Measurements from ENCODE around the gene MEG3. TPM values are rescaled to one million over a fixed set of nuclear protein-coding genes. Genes with fewer than 3 reads are reported as not detected.

The MEG3 gene
- total RNA-seq, 1 donor from 2014 or later = not detected

DNA sequence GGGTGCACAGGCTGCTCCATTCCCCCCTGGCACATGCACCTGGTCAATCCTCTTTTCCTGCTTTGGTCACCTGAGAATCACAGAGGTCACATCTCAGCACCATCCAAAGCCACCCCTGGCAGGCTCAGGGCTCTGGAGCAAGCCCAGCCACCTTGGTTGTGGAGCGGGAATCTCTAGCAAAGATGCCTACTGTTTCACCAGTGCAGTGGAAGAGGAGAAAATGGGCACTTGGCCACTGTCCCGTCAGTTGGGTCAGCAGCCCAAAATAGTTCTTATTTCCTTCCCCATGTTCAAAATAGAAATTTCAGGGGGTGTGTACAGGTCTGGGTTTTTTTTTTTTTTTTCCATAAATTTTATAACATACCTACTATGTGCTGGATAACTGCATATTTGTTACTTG, 59.3 kb downstream of the MEG3 start:
- Mint-ChIP-seq H3K4me3 (ENCODE audit: low read depth) (no peak overlapping the region), H3K36me3 (ENCODE audit: low read depth) (no peaks in the 10 kb centered on the region), H3K4me1 (ENCODE audit: low read depth) (no peaks in the 10 kb centered on the region), H3K9me3 (no peaks in the 10 kb centered on the region), H3K27ac (no peak overlapping the region), H3K27me3 (ENCODE audit: low read depth) (peaks cover 5% of the 10 kb centered on the region)
- intact Hi-C loops (cut with micrococcal nuclease) = no loop called here
- no peak for DNase-seq (ENCODE audit: low spot score)

- H3K27me3 Mint-ChIP-seq (ENCODE audit: low read depth) = peaks cover 5% of the 10 kb centered on the region
- H3K9me3 Mint-ChIP-seq = no peaks in the 10 kb centered on the region
- no peak overlapping the region for H3K27ac Mint-ChIP-seq
- H3K4me1 Mint-ChIP-seq (ENCODE audit: low read depth) = no peaks in the 10 kb centered on the region
- intact Hi-C loops (cut with micrococcal nuclease) = no loop called here
- no peaks in the 10 kb centered on the region for H3K36me3 Mint-ChIP-seq (ENCODE audit: low read depth)
- H3K4me3 Mint-ChIP-seq (ENCODE audit: low read depth) = no peak overlapping the region
- no peak for DNase-seq (ENCODE audit: low spot score)
These were observed 59.7 kb downstream of the MEG3 start for GRCh38 chr14:100885617-100886016.

GRCh38 chr14:100887728-100888335, 61.9 kb downstream of the MEG3 start:
- H3K9me3 Mint-ChIP-seq = no peaks in the 10 kb centered on the region
- no peak overlapping the region for H3K27ac Mint-ChIP-seq
- H3K4me1 Mint-ChIP-seq (ENCODE audit: low read depth) = no peaks in the 10 kb centered on the region
- H3K27me3 Mint-ChIP-seq (ENCODE audit: low read depth) = peaks cover 5% of the 10 kb centered on the region
- H3K36me3 Mint-ChIP-seq (ENCODE audit: low read depth) = no peaks in the 10 kb centered on the region
- H3K4me3 Mint-ChIP-seq (ENCODE audit: low read depth) = no peak overlapping the region
- no peak for DNase-seq (ENCODE audit: low spot score)
- intact Hi-C loops (cut with micrococcal nuclease) = no loop called here

- Mint-ChIP-seq H3K36me3 (ENCODE audit: low read depth) (no peaks in the 10 kb centered on the region), H3K27ac (no peak overlapping the region)
These were observed 62.9 kb downstream of the MEG3 start for GRCh38 chr14:100888789-100889315.

GRCh38 chr14:100889641-100890040, 63.7 kb downstream of the MEG3 start:
- Mint-ChIP-seq H3K4me1 (ENCODE audit: low read depth) (no peaks in the 10 kb centered on the region), H3K27ac (no peak overlapping the region), H3K27me3 (ENCODE audit: low read depth) (peaks cover 5% of the 10 kb centered on the region), H3K9me3 (no peaks in the 10 kb centered on the region), H3K36me3 (ENCODE audit: low read depth) (no peaks in the 10 kb centered on the region), H3K4me3 (ENCODE audit: low read depth) (no peak overlapping the region)
- DNase-seq (ENCODE audit: low spot score) = no peak
- intact Hi-C loops (cut with micrococcal nuclease) = no loop called here

More at GRCh38 chr14:100888789-100889315, 62.9 kb downstream of the MEG3 start:
- H3K4me3 Mint-ChIP-seq (ENCODE audit: low read depth) = no peak overlapping the region
- intact Hi-C loops (cut with micrococcal nuclease) = no loop called here
- no peaks in the 10 kb centered on the region for H3K9me3 Mint-ChIP-seq
- H3K4me1 Mint-ChIP-seq (ENCODE audit: low read depth) = no peaks in the 10 kb centered on the region
- H3K27me3 Mint-ChIP-seq (ENCODE audit: low read depth) = peaks cover 5% of the 10 kb centered on the region
- DNase-seq (ENCODE audit: low spot score) = no peak

- H3K4me1 Mint-ChIP-seq (ENCODE audit: low read depth) = no peaks in the 10 kb centered on the region
- no peak overlapping the region for H3K4me3 Mint-ChIP-seq (ENCODE audit: low read depth)
- no peaks in the 10 kb centered on the region for H3K9me3 Mint-ChIP-seq
- DNase-seq (ENCODE audit: low spot score) = no peak
- intact Hi-C loops (cut with micrococcal nuclease) = no loop called here
- no peaks in the 10 kb centered on the region for H3K36me3 Mint-ChIP-seq (ENCODE audit: low read depth)
- no peak overlapping the region for H3K27ac Mint-ChIP-seq
- peaks cover 8% of the 10 kb centered on the region for H3K27me3 Mint-ChIP-seq (ENCODE audit: low read depth)
These were observed 64.3 kb downstream of the MEG3 start for GRCh38 chr14:100890061-100890850.

GRCh38 chr14:100891051-100891450, 65.1 kb downstream of the MEG3 start:
- Mint-ChIP-seq H3K4me3 (ENCODE audit: low read depth) (no peak overlapping the region), H3K9me3 (no peaks in the 10 kb centered on the region), H3K27ac (no peak overlapping the region), H3K4me1 (ENCODE audit: low read depth) (no peaks in the 10 kb centered on the region), H3K36me3 (ENCODE audit: low read depth) (no peaks in the 10 kb centered on the region), H3K27me3 (ENCODE audit: low read depth) (peaks cover 8% of the 10 kb centered on the region)
- intact Hi-C loops (cut with micrococcal nuclease) = no loop called here
- no peak for DNase-seq (ENCODE audit: low spot score)

DNA sequence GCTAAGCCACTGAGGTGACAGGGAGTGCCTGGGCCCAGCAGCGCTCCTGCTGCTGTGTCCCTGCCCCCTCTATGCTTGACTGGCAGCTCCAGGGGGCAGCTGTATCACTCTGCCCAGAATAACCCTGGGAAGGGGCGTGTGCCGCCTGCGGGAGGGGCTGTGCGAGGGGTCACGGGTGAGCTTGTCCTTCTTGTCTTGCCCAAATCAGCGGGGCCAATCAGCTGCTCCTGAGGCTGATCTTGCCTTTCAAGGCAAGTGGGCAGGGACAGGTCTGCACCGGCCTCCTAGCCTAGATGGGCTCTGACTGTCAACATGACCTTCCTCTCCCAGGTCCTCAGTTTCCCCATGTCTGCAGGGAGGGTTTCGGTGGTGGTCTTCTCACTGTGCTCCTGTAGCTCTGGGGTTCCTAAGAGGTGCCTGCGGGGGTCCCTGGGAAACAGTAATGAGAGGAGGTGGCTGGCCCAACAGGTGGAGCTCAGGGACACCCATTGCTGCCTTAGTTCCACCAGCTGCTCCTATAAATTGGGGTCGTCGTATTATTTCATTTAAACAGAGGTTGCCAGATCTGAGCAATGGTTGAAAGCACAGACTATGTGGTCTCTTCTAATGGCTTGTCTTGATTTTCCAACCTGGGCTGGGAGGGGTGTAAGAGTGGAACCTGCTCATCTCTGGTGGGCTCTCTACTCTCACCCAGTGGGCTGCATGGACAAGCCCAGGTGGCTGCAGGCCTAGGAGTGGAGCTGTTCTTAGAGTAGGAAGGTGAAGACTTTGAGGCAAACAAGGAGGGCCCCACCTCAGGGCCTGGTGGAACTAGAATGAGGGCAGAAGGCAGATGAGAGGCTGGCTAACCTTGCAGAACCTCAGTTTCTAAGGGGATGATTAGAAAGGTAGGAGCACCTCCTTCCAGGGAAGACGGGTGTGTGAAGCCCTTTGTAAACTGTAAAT, 65.9 kb downstream of the MEG3 start:
- H3K9me3 Mint-ChIP-seq = no peaks in the 10 kb centered on the region
- DNase-seq (ENCODE audit: low spot score) = no peak
- no peaks in the 10 kb centered on the region for H3K36me3 Mint-ChIP-seq (ENCODE audit: low read depth)
- intact Hi-C loops (cut with micrococcal nuclease) = no loop called here
- H3K4me3 Mint-ChIP-seq (ENCODE audit: low read depth) = no peak overlapping the region
- no peaks in the 10 kb centered on the region for H3K4me1 Mint-ChIP-seq (ENCODE audit: low read depth)
- H3K27me3 Mint-ChIP-seq (ENCODE audit: low read depth) = peaks cover 8% of the 10 kb centered on the region
- no peak overlapping the region for H3K27ac Mint-ChIP-seq

- no peak for DNase-seq (ENCODE audit: low spot score)
- no peaks in the 10 kb centered on the region for H3K36me3 Mint-ChIP-seq (ENCODE audit: low read depth)
- intact Hi-C loops (cut with micrococcal nuclease) = no loop called here
- peaks cover 9% of the 10 kb centered on the region for H3K27me3 Mint-ChIP-seq (ENCODE audit: low read depth)
- H3K27ac Mint-ChIP-seq = no peak overlapping the region
- no peak overlapping the region for H3K4me3 Mint-ChIP-seq (ENCODE audit: low read depth)
- H3K9me3 Mint-ChIP-seq = no peaks in the 10 kb centered on the region
- no peaks in the 10 kb centered on the region for H3K4me1 Mint-ChIP-seq (ENCODE audit: low read depth)
These were observed 66.7 kb downstream of the MEG3 start for GRCh38 chr14:100892496-100893227.

- Mint-ChIP-seq H3K9me3 (no peaks in the 10 kb centered on the region), H3K4me1 (ENCODE audit: low read depth) (no peaks in the 10 kb centered on the region), H3K36me3 (ENCODE audit: low read depth) (no peaks in the 10 kb centered on the region), H3K27me3 (ENCODE audit: low read depth) (peaks cover 6% of the 10 kb centered on the region), H3K27ac (no peak overlapping the region), H3K4me3 (ENCODE audit: low read depth) (no peak overlapping the region)
- no peak for DNase-seq (ENCODE audit: low spot score)
- intact Hi-C loops (cut with micrococcal nuclease) = no loop called here
These were observed 67.3 kb downstream of the MEG3 start for GRCh38 chr14:100893228-100893601.

DNA sequence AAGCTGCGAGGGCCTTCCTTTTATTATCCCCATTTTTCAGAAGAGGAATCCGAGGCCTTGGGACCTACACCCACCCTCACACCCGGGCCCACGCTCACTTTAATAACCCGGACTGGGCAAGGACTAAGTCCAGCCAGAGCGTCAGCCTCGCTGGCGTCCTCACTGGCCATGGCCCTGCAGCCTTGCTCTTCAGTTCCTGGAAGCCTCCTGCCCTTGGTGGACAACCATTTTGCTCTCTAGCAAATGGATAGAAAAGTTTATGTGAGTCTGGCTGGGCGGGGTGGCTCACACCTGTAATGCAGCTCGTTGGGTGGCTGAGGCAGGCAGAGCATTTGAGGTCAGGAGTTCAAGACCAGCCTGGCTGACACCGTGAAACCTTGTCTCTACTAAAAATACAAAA, 67.8 kb downstream of the MEG3 start:
- no peak for DNase-seq (ENCODE audit: low spot score)
- H3K9me3 Mint-ChIP-seq = no peaks in the 10 kb centered on the region
- H3K27ac Mint-ChIP-seq = no peak overlapping the region
- no peaks in the 10 kb centered on the region for H3K4me1 Mint-ChIP-seq (ENCODE audit: low read depth)
- no peak overlapping the region for H3K4me3 Mint-ChIP-seq (ENCODE audit: low read depth)
- peaks cover 6% of the 10 kb centered on the region for H3K27me3 Mint-ChIP-seq (ENCODE audit: low read depth)
- H3K36me3 Mint-ChIP-seq (ENCODE audit: low read depth) = no peaks in the 10 kb centered on the region
- intact Hi-C loops (cut with micrococcal nuclease) = no loop called here

- Mint-ChIP-seq H3K4me3 (ENCODE audit: low read depth) (no peak overlapping the region), H3K27ac (no peak overlapping the region), H3K4me1 (ENCODE audit: low read depth) (no peaks in the 10 kb centered on the region), H3K9me3 (no peaks in the 10 kb centered on the region), H3K27me3 (ENCODE audit: low read depth) (peaks cover 11% of the 10 kb centered on the region), H3K36me3 (ENCODE audit: low read depth) (no peaks in the 10 kb centered on the region)
- intact Hi-C loops (cut with micrococcal nuclease) = no loop called here
- DNase-seq (ENCODE audit: low spot score) = no peak
These were observed 68.5 kb downstream of the MEG3 start for GRCh38 chr14:100894416-100894815.

All from activated T-helper 2 cell treated with anti-CD3 and anti-CD28 coated beads, Interferon-gamma antibody, Interleukin-2, Interleukin-4, amounts not matched to agents 10 μg/mL and 5 μg/mL and 100 μg/mL, durations not matched to agents 14 hours and 24 hours and 36 hours (primary cell).